ENCODE data around the gene ZBTB5.
"Not testable (repeated sequence)": the region's sequence is repeated elsewhere in the genome, so short reads cannot be mapped to it uniquely, and the experiment has no call there.

The ZBTB5 gene

GRCh38 chr9:37465249-37466036, at the start of gene ZBTB5:
Gene ZBTB5, minus strand, starts transcription at chr9:37465450. Its CDS starts 22,899 bp downstream, at chr9:37442551.
- peak; percentile 97 for DNase-seq (ENCODE audit: low read depth)

GRCh38 chr9:37514999-37515398, 49.7 kb upstream of the ZBTB5 start:
- no peak for DNase-seq (ENCODE audit: low read depth)

- DNase-seq (ENCODE audit: low read depth): not testable (repeated sequence)
These were observed 49.2 kb upstream of the ZBTB5 start for GRCh38 chr9:37514415-37514814.

- DNase-seq (ENCODE audit: low read depth): no peak
These were observed 47.2 kb upstream of the ZBTB5 start for GRCh38 chr9:37512437-37512836.

GRCh38 chr9:37511016-37512010, 46.1 kb upstream of the ZBTB5 start:
- DNase-seq (ENCODE audit: low read depth): no peak

GRCh38 chr9:37510053-37510452, 44.8 kb upstream of the ZBTB5 start:
- DNase-seq (ENCODE audit: low read depth): not testable (repeated sequence)

GRCh38 chr9:37509536-37509935, 44.3 kb upstream of the ZBTB5 start:
- no peak for DNase-seq (ENCODE audit: low read depth)

- DNase-seq (ENCODE audit: low read depth): no peak
These were observed 43.6 kb upstream of the ZBTB5 start for GRCh38 chr9:37508834-37509206.

GRCh38 chr9:37508135-37508833, 43.0 kb upstream of the ZBTB5 start:
- DNase-seq (ENCODE audit: low read depth): no peak

- DNase-seq (ENCODE audit: low read depth): no peak
These were observed 42.4 kb upstream of the ZBTB5 start for GRCh38 chr9:37507566-37508134.

GRCh38 chr9:37504605-37505004, 39.4 kb upstream of the ZBTB5 start:
- DNase-seq (ENCODE audit: low read depth): no peak

GRCh38 chr9:37503736-37504135, 38.5 kb upstream of the ZBTB5 start:
- no peak for DNase-seq (ENCODE audit: low read depth)

GRCh38 chr9:37501957-37502596, 36.8 kb upstream of the ZBTB5 start:
- DNase-seq (ENCODE audit: low read depth): no peak

GRCh38 chr9:37499297-37499696, 34.0 kb upstream of the ZBTB5 start:
- no peak for DNase-seq (ENCODE audit: low read depth)

- no peak for DNase-seq (ENCODE audit: low read depth)
These were observed 33.2 kb upstream of the ZBTB5 start for GRCh38 chr9:37498457-37498856.

GRCh38 chr9:37497320-37497719, 32.1 kb upstream of the ZBTB5 start:
- DNase-seq (ENCODE audit: low read depth): no peak

GRCh38 chr9:37496020-37496419, 30.8 kb upstream of the ZBTB5 start:
- no peak for DNase-seq (ENCODE audit: low read depth)

- DNase-seq (ENCODE audit: low read depth): no peak
These were observed 30.3 kb upstream of the ZBTB5 start for GRCh38 chr9:37495571-37495970.

GRCh38 chr9:37491939-37492338, 26.7 kb upstream of the ZBTB5 start:
- no peak for DNase-seq (ENCODE audit: low read depth)

GRCh38 chr9:37486616-37487548, 21.6 kb upstream of the ZBTB5 start:
- DNase-seq (ENCODE audit: low read depth): no peak

Data from stimulated activated CD8-positive, alpha-beta memory T cell treated with anti-CD3 and anti-CD28 coated beads, Interleukin-7, amount 100 ng/mL, for 24 hours (primary cell).